Frontal cortex (tissue), 4 donors: ENCODE measurements around the gene OR12D2. TPM values are rescaled to one million over a fixed set of nuclear protein-coding genes. Genes with fewer than 3 reads are reported as not detected.
"Not testable (repeated sequence)": the region's sequence is repeated elsewhere in the genome, so short reads cannot be mapped to it uniquely, and the experiment has no call there.

ENCODE experiments used
- DNase-seq, 2 donors: peaks; one replicate each; pipeline ENCODE4 v3.0.0; 2012; ENCODE audit warnings: low spot score in 2 of 2
- FAIRE-seq: peaks from 2 replicates; lab custom pipeline; 2012; peaks lifted over from hg19 to GRCh38; lab: Jason Lieb, UNC
- total RNA-seq: library from RNA; depleted of rRNA; stranded (reverse); fragments of >200 nt; gene quantifications from one replicate; pipeline ENCODE4 v1.2.3, GENCODE V29; 2014
- donor health status: control.
- donor health status: control.
- donor health status: control.

OR12D2 gene, protein sequence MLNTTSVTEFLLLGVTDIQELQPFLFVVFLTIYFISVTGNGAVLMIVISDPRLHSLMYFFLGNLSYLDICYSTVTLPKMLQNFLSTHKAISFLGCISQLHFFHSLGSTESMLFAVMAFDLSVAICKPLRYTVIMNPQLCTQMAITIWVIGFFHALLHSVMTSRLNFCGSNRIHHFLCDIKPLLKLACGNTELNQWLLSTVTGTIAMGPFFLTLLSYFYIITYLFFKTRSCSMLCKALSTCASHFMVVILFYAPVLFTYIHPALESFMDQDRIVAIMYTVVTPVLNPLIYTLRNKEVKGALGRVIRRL
- not detected for total RNA-seq

DNA sequence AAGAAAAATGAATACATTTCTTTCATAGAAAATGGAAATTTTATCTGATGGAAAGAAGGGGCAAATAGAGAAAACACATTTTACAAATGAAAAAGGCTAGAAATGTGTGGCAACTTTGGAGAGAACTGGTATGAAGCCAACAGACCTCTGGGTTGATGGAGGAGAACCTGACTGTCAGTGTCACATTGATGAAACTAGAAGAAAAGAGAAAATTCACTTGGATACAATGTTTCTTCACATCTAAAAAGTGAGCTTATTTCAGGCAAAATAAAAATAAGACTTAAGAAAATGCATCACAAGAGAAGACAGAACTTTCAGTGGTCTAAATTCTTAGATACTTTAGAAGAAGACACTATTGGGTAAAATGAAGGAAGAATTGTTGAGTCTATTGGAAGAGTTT, at the start of gene OR12D2:
Gene OR12D2, plus strand, starts transcription at position 301 of the 400 bp plus-strand sequence. CDS start 1,069 bp downstream, outside the sequence.
- DNase-seq = no peak
- FAIRE-seq = no peak

DNA sequence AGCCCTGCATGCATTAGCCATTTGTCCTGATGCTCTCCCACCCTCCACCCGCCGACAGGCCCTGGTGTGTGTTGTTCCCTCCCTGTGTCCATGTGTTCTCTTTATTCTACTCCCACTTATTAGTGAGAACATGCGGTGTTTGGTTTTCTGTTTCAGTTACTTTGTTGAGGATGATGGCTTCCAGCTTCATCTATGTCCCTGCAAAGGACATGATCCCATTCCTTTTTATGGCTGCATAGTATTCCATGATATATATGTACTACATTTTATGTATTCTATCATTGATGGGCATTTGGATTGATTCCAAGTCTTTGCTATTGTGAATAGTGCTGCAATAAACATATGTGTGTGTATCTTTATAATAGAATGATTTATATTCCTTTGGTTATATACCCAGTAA, 46.1 kb upstream of the OR12D2 start:
- not testable (repeated sequence) for FAIRE-seq

DNA sequence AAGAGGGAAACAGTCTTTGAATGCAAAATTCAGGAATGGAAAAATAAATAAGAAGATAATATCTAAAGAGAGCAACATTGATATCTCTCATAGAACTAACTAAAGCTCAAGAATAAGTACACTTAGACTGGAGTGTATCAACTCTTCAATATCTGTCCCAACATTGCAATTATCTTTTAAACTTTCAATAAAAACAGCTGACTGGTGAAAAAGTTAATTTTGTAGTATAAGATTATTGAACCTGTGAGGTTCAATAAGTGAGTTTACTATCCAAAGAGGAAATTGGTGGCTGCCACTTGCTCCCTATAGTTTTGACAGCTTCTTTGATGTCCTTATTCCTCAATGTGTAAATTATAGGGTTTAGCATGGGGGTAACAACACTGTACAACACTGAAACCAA, 40.5 kb upstream of the OR12D2 start:
- no peak for FAIRE-seq

More for the DNA sequence above, 46.1 kb upstream of the OR12D2 start:
- not testable (repeated sequence) for DNase-seq

DNA sequence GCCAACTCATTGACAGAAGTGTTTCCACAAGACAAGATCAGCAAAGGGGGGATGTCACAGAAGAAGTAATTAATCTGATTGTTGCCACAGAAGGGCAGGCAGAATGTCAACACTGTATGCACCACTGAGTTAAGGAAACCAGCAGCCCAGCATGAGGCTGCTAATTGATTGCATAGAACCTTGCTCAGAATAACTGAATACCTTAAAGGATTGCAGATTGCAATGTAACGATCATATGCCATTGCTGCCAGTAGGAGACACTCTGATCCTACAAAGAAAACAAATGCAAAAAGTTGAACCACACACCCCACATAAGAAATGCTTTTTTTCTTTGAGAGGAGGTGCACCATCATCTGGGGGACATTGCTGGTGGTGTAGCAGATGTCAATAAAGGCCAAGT, 39.8 kb upstream of the OR12D2 start:
- DNase-seq (no peak), FAIRE-seq (no peak)

More for the DNA sequence above, 40.5 kb upstream of the OR12D2 start:
- DNase-seq = no peak

DNA sequence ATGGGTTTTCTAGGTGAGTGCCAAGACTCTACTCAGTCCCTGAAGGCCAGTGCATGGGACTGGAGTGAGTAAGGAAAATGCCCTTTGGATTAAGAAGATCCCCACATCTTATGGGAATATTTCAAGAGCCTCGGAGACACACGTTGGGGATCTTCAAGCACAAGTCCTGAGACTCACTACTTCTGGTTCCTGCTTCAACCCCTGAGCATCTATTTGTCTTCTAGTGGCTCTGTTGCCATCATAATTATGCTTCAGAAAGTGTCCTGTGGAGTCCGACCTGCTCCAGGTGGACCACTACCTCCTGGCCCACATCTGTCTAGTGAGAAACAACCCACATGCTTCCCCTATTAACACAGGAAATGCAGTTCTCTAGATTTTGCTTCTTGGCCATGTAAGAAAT, 26.7 kb upstream of the OR12D2 start, which contains the start of gene OR5V1:
Gene OR5V1, minus strand, starts transcription at position 101 of the 400 bp plus-strand sequence. CDS start 12,670 bp downstream, outside the sequence.
- DNase-seq = no peak
- no peak for FAIRE-seq

DNA sequence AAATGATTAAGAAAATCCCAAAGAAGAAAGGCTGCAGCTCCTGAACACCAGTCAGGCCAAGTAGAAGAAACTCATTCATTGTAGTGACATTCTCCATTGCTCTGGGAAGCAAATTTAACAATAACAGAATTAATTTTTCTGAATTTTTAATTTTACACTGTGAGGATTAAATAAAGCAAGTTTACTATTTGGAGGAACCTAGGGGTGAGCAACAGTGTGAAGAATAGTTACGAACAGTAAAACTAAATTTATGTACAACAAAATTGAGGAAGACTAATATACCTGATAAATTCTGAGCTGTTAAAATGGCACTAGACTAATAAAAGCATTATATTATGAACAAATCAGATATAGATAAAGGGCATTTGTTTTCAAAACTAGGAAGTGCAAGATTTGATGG, 20.2 kb upstream of the OR12D2 start, which contains the start of gene OR12D3:
Gene OR12D3, minus strand, starts transcription at position 101 of the 400 bp plus-strand sequence. Its CDS starts 4 bp downstream, at position 97.
- no peak for DNase-seq
- FAIRE-seq = no peak

DNA sequence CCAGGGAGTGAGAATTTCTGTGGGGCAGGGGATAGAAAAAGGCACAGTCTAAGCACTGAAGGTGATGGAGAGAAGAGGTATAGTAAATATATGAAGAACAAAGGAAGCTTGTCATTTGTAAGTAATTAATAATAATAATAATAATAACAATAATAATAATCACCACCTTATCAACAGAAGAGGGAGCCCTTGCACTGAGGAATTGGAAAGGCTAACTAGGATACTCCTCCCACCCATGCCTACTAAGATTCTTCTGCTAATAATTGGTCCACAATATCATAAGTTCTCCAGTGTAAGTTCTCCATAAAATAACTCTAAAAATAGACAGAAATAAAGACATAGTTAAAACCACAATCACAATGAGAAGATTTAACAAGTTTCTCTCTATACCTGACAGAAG, 19.4 kb upstream of the OR12D2 start:
- DNase-seq = no peak
- no peak for FAIRE-seq

DNA sequence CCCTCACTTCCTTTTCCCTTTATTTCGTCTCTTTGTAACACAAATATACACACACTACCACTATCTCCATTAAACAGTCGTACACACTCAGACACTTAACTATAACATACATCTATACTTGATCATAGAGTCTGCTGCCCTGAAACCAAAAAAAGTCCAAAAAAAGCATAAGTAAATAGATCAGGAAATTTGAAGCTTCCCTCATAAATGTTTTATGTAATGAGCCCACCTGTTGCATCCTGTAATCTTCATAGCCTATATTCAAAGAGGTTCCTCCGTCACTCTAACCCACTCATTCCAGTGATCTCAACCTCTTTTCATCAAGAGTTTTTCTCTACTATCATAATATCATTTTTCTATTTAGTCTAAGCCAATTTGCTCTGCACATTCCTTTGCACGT, 6.9 kb upstream of the OR12D2 start:
- no peak for DNase-seq
- no peak for FAIRE-seq

DNA sequence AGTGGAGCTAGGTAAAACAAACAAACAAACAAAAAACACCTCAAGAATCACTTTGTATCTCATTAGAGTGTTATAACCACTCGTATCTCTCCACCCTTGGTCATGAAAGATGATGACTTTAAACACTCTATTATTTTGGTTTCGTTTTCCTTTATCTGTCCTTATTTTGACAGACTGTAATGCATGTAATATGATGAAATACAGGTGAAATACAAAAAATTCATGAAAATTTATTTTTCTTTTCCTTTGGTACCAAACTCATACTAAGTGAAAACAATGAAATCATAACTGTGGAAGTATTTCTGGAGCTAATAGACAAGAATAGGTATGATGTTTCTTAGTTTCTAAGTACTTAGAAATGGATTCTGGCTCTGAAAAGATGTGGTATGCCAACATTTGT, 4.1 kb downstream of the OR12D2 start:
- DNase-seq = no peak
- FAIRE-seq = no peak

DNA sequence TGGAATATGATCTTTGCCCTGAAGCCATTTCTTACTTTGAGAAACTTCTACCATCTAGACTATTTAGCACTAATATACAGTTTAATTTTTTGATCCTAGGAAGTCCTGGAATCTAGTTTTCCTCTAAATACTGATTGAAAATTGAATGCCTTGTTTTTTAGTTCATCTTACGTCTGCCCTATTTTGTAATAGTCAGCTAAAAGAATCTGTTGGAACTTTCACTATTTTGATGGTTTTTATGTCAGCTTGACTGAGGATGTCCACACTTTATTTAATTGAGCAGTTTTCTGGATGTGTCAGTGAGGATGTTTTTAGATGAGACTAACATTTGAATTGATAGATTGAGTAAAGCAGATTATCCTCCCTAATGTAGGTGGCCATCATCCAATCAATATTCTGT, 8.4 kb downstream of the OR12D2 start:
- FAIRE-seq (no peak), DNase-seq (no peak)

DNA sequence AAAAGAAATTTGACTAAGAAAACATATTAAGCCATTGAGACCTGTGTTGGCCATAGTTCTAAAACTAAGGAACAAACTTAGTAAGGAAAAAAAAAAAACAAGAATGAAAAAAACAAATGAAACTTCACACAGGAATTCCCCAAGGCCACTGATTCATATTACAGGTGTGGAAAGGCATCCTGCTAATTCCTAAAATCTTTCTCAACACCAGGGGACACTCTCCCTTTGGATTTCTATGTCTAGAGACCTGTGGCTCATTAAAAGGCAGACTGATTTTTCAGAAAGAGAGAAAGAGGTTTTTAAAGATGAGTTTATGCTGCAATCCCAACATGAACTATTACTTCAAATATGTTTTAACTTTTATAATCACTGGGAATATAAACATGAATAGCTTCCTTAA, 19.2 kb downstream of the OR12D2 start, which contains the start of gene OR12D1:
Gene OR12D1, plus strand, starts transcription at position 341 of the 400 bp plus-strand sequence.
- DNase-seq = no peak
- no peak for FAIRE-seq

DNA sequence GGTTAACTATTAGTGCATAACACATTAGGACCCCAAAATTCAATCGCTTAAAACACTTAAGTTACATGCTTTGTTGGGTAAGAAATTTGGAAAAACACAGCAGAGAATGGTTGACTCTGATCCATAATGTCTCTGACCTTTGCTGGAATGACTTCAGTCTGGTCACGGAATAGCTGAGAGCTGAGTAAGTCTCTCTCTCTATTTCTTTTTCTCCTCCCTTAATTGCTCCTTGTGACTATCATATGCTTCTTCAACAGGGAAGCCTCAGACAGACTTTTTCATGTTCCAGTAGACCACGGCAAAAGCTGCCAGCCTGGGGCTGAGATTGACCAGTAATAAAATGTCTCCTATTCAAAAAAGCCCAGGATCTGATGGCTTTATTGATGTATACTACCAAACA, 24.1 kb downstream of the OR12D2 start:
- no peak for FAIRE-seq
- DNase-seq = no peak

DNA sequence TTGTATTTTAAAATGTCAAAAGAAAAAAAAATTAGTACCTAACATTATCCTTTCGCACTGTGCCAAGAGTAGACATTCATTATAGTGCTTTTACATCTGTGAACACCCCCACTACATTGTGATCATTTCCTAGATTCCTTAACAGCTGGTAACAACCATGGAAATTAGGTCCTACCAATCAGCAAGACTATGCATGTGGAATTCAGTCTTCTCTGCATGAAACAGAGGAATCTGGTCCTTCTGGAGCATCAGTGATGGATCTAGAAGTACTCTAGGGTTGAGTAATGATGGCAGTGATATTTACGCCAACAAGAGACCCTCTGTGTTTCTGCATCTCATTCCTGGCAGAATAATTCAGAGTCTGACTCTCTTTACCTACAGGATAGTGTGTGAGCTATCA, 28.7 kb downstream of the OR12D2 start:
- FAIRE-seq (no peak), DNase-seq (no peak)

DNA sequence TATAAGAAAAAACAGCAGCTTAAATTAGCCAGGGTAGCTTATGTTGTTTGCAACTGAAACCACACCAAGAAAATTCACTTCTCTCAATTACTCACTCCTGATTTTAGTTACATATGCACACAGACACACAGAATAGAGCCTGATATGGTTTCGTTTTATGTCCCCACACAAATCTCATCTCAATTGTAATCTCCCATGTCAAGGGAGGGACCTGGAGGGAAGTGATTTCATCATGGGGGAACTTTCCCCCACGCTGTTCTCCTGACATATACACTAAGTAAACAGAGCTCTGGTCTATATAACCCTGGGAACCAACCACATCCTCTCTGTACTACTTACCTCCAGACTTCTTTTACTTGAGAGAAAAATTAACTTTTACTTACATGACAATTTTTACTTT, 29.1 kb downstream of the OR12D2 start:
- DNase-seq (no peak), FAIRE-seq (no peak)

DNA sequence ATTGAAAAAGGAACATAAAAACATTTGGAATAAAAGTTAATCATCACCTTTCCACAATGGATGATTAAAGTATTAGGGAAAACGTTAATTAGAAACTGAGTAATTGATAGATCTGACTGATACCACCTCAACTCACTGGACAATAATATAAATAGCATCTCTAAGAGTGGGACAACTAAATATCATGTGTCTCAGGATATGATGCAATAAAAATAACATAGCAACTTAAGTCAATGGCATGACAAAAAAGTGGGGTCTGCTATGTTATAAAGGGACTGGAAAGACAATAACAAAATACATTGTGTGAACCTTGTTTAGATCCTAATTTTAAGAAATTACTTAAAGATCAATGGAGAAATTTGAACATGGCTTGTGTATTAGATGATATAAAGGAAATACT, 29.6 kb downstream of the OR12D2 start:
- FAIRE-seq = no peak

DNA sequence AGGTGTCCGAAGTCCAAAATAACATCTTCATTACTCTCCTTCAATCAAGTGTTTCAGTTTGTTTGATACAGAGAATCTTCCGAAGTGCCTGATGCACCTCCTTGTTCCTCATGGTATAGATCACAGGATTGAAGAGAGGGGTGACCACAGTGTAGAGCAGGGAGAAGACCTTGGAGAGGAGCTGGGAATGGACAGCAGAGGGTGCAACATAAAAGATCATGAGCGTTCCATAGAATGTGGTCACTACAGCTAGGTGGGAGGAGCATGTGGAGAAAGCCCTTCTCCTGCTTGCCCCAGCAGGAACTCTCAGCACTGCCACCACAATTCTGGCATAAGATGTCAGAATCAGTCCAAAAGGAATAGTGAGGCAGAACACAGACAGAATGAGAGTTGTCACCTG, 31.2 kb downstream of the OR12D2 start:
- FAIRE-seq = no peak
- DNase-seq = no peak

More for the DNA sequence above, 29.6 kb downstream of the OR12D2 start:
- DNase-seq = no peak

DNA sequence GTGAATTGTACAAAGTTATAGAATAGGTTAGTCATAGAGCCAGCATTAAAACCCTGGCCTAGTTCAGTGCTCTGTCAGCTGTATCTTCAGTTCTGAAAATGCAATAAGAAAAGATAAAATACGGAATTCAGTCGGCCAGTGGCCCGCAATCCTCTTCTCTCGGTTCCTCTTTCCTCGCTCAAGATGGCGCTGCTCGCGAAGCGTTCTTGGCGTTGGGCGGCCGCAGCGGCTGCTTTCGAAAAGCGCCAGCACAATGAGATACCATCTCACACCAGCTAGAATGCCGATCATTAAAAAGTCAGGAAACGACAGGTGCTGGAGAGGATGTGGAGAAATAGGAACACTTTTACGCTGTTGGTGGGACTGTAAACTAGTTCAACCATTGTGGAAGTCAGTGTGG, 41.3 kb downstream of the OR12D2 start:
- DNase-seq, FAIRE-seq: not testable (repeated sequence)

DNA sequence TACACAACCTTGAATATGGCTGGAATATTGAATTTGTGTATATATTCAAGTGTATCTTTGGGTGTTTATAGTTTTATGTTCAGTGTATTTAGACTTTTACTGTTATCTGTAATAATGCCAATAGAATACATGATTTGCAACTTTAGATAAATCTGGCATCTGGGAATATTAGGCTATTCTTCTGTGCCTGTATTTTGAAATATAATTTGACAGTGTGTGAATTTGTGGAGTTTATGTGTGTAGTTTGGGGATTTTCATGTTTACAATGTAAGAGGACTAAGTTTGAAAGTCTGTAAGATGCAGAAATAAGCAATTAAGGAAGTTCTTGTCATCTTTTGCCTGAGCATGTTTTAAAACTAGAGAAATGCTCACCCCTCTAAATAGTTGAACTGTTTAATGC, 43.6 kb downstream of the OR12D2 start, which contains the start of gene OR10C1:
Gene OR10C1, plus strand, starts transcription at position 301 of the 400 bp plus-strand sequence. CDS start 710 bp downstream, outside the sequence.
- FAIRE-seq = no peak
- no peak for DNase-seq

DNA sequence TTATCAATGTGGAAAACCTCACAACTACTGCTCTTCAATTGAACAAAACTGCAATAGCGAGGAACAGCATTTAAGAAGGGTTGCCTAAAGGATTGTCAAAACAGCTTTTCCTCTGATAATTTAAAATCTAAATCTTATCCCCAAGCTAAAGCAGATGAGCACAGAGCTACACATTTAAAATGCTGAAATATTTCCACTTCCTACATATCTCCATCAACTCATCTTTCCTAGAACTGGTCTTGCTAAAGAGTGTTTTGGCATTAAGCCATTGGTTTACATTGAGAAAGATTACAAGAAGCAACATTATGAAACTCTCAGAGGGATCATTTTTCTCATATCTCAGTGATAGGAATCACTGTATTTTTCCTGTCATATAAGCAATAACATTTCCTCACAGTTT, 47.3 kb downstream of the OR12D2 start:
- DNase-seq = no peak
- no peak for FAIRE-seq

DNA sequence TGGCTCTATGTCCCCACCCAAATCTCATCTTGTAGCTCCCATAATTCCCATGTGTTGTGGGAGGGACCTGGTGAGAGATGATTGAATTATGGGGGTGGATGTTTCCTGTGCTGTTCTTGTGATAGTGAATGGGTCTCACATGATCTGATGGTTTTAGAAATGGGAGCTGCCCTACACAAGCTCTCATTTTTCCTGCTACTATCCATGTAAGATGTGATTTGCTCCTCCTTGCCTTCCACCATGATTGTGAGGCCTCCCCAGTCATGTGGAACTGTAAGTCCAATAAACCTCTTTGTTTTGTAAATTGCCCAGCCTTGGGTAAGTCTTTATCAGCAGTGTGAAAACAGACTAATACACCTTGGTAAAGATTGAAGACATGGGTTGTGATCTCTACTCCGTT, 48.6 kb downstream of the OR12D2 start:
- not testable (repeated sequence) for DNase-seq, FAIRE-seq
